ENCODE measurements around the gene PPP6R1.

- TF ChIP-seq CTCF (IDR thresholded peaks at IDR 0.05 in 4 of 5, conservative IDR thresholded peaks at IDR 0.05 in 1 of 5) (no peak), POLR2A (IDR thresholded peaks at IDR 0.05) (no peak)
Observed at GRCh38 chr19:55275851-55276719, 17.3 kb upstream of the PPP6R1 start.

Data from gastrocnemius medialis (tissue), 4 donors.